Prostate gland (tissue), 2 donors: ENCODE data around the gene INTS3. TPM values are rescaled to one million over a fixed set of nuclear protein-coding genes. Genes with fewer than 3 reads are reported as not detected.
"Not testable (repeated sequence)": the region's sequence is repeated elsewhere in the genome, so short reads cannot be mapped to it uniquely, and the experiment has no call there.

Experiments used
- DNase-seq: peaks from one replicate; pipeline ENCODE4 v3.0.0-alpha.2; 2019; ENCODE audit warnings: low spot score
- H3K27ac ChIP-seq, 2 donors: fragments of 200-600 bp; sonication (generic); 2 replicates each; pipeline ENCODE4 v1.5.1; 2017 to 2019
- H3K27me3 ChIP-seq: fragments of 200-600 bp; sonication (generic); replicated peaks from 2 replicates; pipeline ENCODE4 v1.5.1; 2019; ENCODE audit not compliant: insufficient read depth
- H3K36me3 ChIP-seq, 2 donors: fragments of 200-600 bp; sonication (generic); 1 replicate in 1 of 2; 2 replicates in 1 of 2; pipeline versions ENCODE4 v1.5.1 to v1.8.1; 2017 to 2019
- H3K4me1 ChIP-seq: fragments of 200-600 bp; sonication (generic); replicated peaks from 2 replicates; pipeline ENCODE4 v1.5.1; 2019
- H3K4me3 ChIP-seq, 2 donors: fragments of 200-600 bp; sonication (generic); 2 replicates each; pipeline ENCODE4 v1.5.1; 2017 to 2019
- H3K9me3 ChIP-seq: fragments of 200-600 bp; sonication (generic); 2 replicates; pipeline ENCODE4 v1.5.1; 2017
- CTCF ChIP-seq, 4 experiments: fragments of 200-600 bp in 2 of 4; fragments of 450-650 bp in 2 of 4; sonication (generic) in 2 of 4; IDR thresholded peaks; 1 replicate in 3 of 4; 2 replicates in 1 of 4; pipeline ENCODE4 v1.5.1; 2016 to 2019; ENCODE audit warnings: antibody characterized with exemption in 4 of 4, mild to moderate bottlenecking in 2 of 4, moderate library complexity in 2 of 4
- POLR2A ChIP-seq: fragments of 450-650 bp; IDR thresholded peaks from one replicate; pipeline ENCODE4 v1.6.1; 2016; ENCODE audit warnings: antibody characterized with exemption, mild to moderate bottlenecking
- POLR2AphosphoS5 ChIP-seq: sonication (generic); formaldehyde crosslinking; IDR thresholded peaks from one replicate; pipeline ENCODE4 v1.6.1; 2017; ENCODE audit warnings: antibody characterized with exemption
- WGBS: methylation state at CpG from one replicate; pipeline ENCODE4 v1.1.5; 2018; 5-methylcytosine and 5-hydroxymethylcytosine counted together
- intact Hi-C: fragments of 100-400 bp; cut with DNase I; formaldehyde crosslinking; loops from one replicate; pipeline ENCODE4 v1.14.2; 2022
- total RNA-seq, 2 donors: library from RNA; depleted of rRNA; stranded (reverse); fragments of >200 nt; gene quantifications; one replicate each; pipeline ENCODE4 v1.1.0, GENCODE V29; 2016

INTS3 gene
- total RNA-seq, 2 donors from 2014 or later, result 26.1 to 70.0 TPM

- WGBS, result 89% methylated on average over 9 of the region's 9 CpGs
- H3K27me3 ChIP-seq, result no peaks in the 10 kb centered on the region
- H3K4me3 ChIP-seq, result no peak overlapping the region
- no peaks in the 10 kb centered on the region for H3K36me3 ChIP-seq
- no peaks in the 10 kb centered on the region for H3K9me3 ChIP-seq
- no peaks in the 10 kb centered on the region for H3K4me1 ChIP-seq
- no peak for DNase-seq
- intact Hi-C loops, result no loop called here
- TF ChIP-seq CTCF (IDR thresholded peaks at IDR 0.05), result no peak
- TF ChIP-seq POLR2A, result no peak
- no peak for TF ChIP-seq POLR2AphosphoS5
- no peak overlapping the region for H3K27ac ChIP-seq
These were observed 22.4 kb upstream of the INTS3 start for GRCh38 chr1:153705484-153705883.

- TF ChIP-seq CTCF (IDR thresholded peaks at IDR 0.05) (no peak), POLR2A (no peak), POLR2AphosphoS5 (no peak)
- intact Hi-C loops, result no loop called here
- H3K4me3 ChIP-seq, result no peak overlapping the region
- no peaks in the 10 kb centered on the region for H3K36me3 ChIP-seq
- no peak overlapping the region for H3K27ac ChIP-seq
- WGBS, result 22% methylated on average over 7 of the region's 7 CpGs
- H3K4me1 ChIP-seq, result no peaks in the 10 kb centered on the region
- H3K27me3 ChIP-seq, result no peaks in the 10 kb centered on the region
- H3K9me3 ChIP-seq, result no peaks in the 10 kb centered on the region
- DNase-seq, result no peak
These were observed 16.8 kb upstream of the INTS3 start for GRCh38 chr1:153711026-153711425.

GRCh38 chr1:153716211-153716610, 11.6 kb upstream of the INTS3 start:
- not testable (repeated sequence) for DNase-seq

GRCh38 chr1:153717330-153717729, 10.5 kb upstream of the INTS3 start:
- DNase-seq, result no peak
- Histone ChIP-seq H3K4me3 (no peak overlapping the region), H3K9me3 (no peaks in the 10 kb centered on the region), H3K27me3 (no peaks in the 10 kb centered on the region), H3K4me1 (no peaks in the 10 kb centered on the region), H3K27ac (no peak overlapping the region), H3K36me3 (no peaks in the 10 kb centered on the region)
- WGBS, result 93% methylated on average over 3 of the region's 3 CpGs
- no peak for TF ChIP-seq POLR2A
- TF ChIP-seq CTCF (IDR thresholded peaks at IDR 0.05), result no peak
- intact Hi-C loops, result no loop called here

More at GRCh38 chr1:153716211-153716610, 11.6 kb upstream of the INTS3 start:
- H3K27ac ChIP-seq, H3K36me3 ChIP-seq, intact Hi-C loops, H3K4me1 ChIP-seq, H3K9me3 ChIP-seq, H3K4me3 ChIP-seq, H3K27me3 ChIP-seq: not testable (repeated sequence)
- 85% methylated on average over 5 of the region's 5 CpGs for WGBS

GRCh38 chr1:153723687-153724086, 4.2 kb upstream of the INTS3 start:
- H3K36me3 ChIP-seq, result no peaks in the 10 kb centered on the region
- H3K27ac ChIP-seq, result no peak overlapping the region
- H3K27me3 ChIP-seq, result no peaks in the 10 kb centered on the region
- WGBS, result 94% methylated on average over 3 of the region's 3 CpGs
- no peak for DNase-seq
- H3K4me1 ChIP-seq, result no peaks in the 10 kb centered on the region
- intact Hi-C loops, result no loop called here
- TF ChIP-seq POLR2AphosphoS5 (no peak), CTCF (IDR thresholded peaks at IDR 0.05) (no peak), POLR2A (no peak)
- H3K4me3 ChIP-seq, result no peak overlapping the region
- no peaks in the 10 kb centered on the region for H3K9me3 ChIP-seq

GRCh38 chr1:153724634-153725033, 3.2 kb upstream of the INTS3 start:
- H3K36me3 ChIP-seq, DNase-seq, H3K4me3 ChIP-seq, H3K27me3 ChIP-seq, H3K27ac ChIP-seq, H3K4me1 ChIP-seq, H3K9me3 ChIP-seq, intact Hi-C loops: not testable (repeated sequence)
- WGBS, result 84% methylated on average over 4 of the region's 4 CpGs
